ENCODE measurements around the gene TRAF4. TPM values are rescaled to one million over a fixed set of nuclear protein-coding genes. Genes with fewer than 3 reads are reported as not detected.

TRAF4 gene
- total and polyA plus RNA-seq, 9 of the 15 experiments (the other 6 are each of a cell fraction or from before 2014, with no cell fraction given), result 2.4 to 147 (median 72.4) TPM

GRCh38 chr17:28724500-28725165 lies 19.2 kb upstream of the TRAF4 start (continued):
- no peak for TF ChIP-seq FIP1L1 (IDR thresholded peaks at IDR 0.05; ENCODE audit: low read depth, low read length, poor library complexity, severe bottlenecking)
- no peak for TF ChIP-seq ATF1 (CRISPR knock-in tag; IDR thresholded peaks at IDR 0.05)
- TF ChIP-seq ATF1 (tag; IDR thresholded peaks at IDR 0.05), result no peak; the same call in 1 of the 2 replicates
- no peak for TF ChIP-seq STAT5B (CRISPR knock-in tag; IDR thresholded peaks at IDR 0.05)
- TF ChIP-seq PRPF4 (IDR thresholded peaks at IDR 0.05; ENCODE audit: insufficient read depth, low read depth, low read length, poor library complexity, severe bottlenecking), result no peak
- TF ChIP-seq HDAC8 (tag; IDR thresholded peaks at IDR 0.05), result no peak
- TF ChIP-seq ELK3 (CRISPR knock-in tag; IDR thresholded peaks at IDR 0.05), result no peak
- no peak for TF ChIP-seq MNT (conservative IDR thresholded peaks at IDR 0.05)
- TF ChIP-seq, protein P1, sequence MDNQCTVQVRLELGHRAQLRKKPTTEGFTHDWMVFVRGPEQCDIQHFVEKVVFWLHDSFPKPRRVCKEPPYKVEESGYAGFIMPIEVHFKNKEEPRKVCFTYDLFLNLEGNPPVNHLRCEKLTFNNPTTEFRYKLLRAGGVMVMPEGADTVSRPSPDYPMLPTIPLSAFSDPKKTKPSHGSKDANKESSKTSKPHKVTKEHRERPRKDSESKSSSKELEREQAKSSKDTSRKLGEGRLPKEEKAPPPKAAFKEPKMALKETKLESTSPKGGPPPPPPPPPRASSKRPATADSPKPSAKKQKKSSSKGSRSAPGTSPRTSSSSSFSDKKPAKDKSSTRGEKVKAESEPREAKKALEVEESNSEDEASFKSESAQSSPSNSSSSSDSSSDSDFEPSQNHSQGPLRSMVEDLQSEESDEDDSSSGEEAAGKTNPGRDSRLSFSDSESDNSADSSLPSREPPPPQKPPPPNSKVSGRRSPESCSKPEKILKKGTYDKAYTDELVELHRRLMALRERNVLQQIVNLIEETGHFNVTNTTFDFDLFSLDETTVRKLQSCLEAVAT (IDR thresholded peaks at IDR 0.05), result peak in 1 of 2 experiments; percentile 11; a peak in 1 of 4 replicates
- TF ChIP-seq NFE2L1 (tag; IDR thresholded peaks at IDR 0.05; ENCODE audit: borderline replicate concordance, low read depth), result no peak
- no peak for TF ChIP-seq RBM17 (IDR thresholded peaks at IDR 0.05; ENCODE audit: borderline replicate concordance, low read depth, low read length)
- TF ChIP-seq GABPB2 (CRISPR knock-in tag; conservative IDR thresholded peaks at IDR 0.05), result no peak
- TF ChIP-seq NUFIP1 (IDR thresholded peaks at IDR 0.05; ENCODE audit: partially characterized antibody), result no peak
- peak; percentile 77 for TF ChIP-seq POLR2A (conservative IDR thresholded peaks at IDR 0.05)
- no peak for TF ChIP-seq TARDBP (IDR thresholded peaks at IDR 0.05)
- no peak for TF ChIP-seq FOSL1 (tag; conservative IDR thresholded peaks at IDR 0.05)
- no peak for TF ChIP-seq ZKSCAN1 (IDR thresholded peaks at IDR 0.05; ENCODE audit: low read depth, low read length)
- TF ChIP-seq U2AF1 (optimal IDR thresholded peaks at IDR 0.05; ENCODE audit: low read depth, low read length), result no peak
- no peak for TF ChIP-seq ZFP1 (CRISPR knock-in tag; IDR thresholded peaks at IDR 0.05)
- TF ChIP-seq ZNF707 (CRISPR knock-in tag; conservative IDR thresholded peaks at IDR 0.05), result no peak
- TF ChIP-seq ZNF124 (CRISPR knock-in tag; IDR thresholded peaks at IDR 0.05), result no peak
- no peak for TF ChIP-seq THAP7 (CRISPR knock-in tag; IDR thresholded peaks at IDR 0.05)
- TF ChIP-seq SMAD4 (CRISPR knock-in tag; conservative IDR thresholded peaks at IDR 0.05), result no peak
- TF ChIP-seq EWSR1 (IDR thresholded peaks at IDR 0.05; ENCODE audit: borderline replicate concordance, low read depth, partially characterized antibody), result no peak
- no peak for TF ChIP-seq SLC30A9 (CRISPR knock-in tag; IDR thresholded peaks at IDR 0.05)
- no peak for TF ChIP-seq MCM3 (IDR thresholded peaks at IDR 0.05)
- no peak for TF ChIP-seq SOX6 (IDR thresholded peaks at IDR 0.05)
- no peak for TF ChIP-seq ZBTB17 (CRISPR knock-in tag; IDR thresholded peaks at IDR 0.05)

Measured in K562 (cell line).